H1 (cell line): ENCODE data around the gene PRDM1. TPM values are rescaled to one million over a fixed set of nuclear protein-coding genes. Genes with fewer than 3 reads are reported as not detected.

Experiments
- CTCF ChIA-PET: fragments of 300-600 bp; sonication (Branson Sonifier 250); formaldehyde crosslinking; loops from one replicate; lab custom pipeline; 2021; ENCODE audit not compliant: partially characterized antibody; lab: Charles Lee
- POLR2A ChIA-PET: fragments of 300-600 bp; sonication (Branson Sonifier 250); formaldehyde crosslinking; loops from one replicate; lab custom pipeline; 2021; ENCODE audit warnings: inconsistent platforms; ENCODE audit not compliant: partially characterized antibody; lab: Charles Lee
- DNase-seq, 2 experiments: peaks; one replicate each; pipeline versions ENCODE4 v3.0.0 to v3.0.0-alpha.2; 2010 to 2022; ENCODE audit warnings: low spot score in 2 of 2, low read depth in 1 of 2, mixed read lengths in 1 of 2
- FAIRE-seq: peaks from 2 replicates; lab custom pipeline; 2011; peaks lifted over from hg19 to GRCh38; lab: Jason Lieb, UNC
- H2AFZ ChIP-seq: 2 replicates; pipeline ENCODE4 v1.8.1; 2012; ENCODE audit warnings: low read length, inconsistent platforms
- H2AK5ac ChIP-seq: 2 replicates; pipeline ENCODE4 v1.6.1; 2013; ENCODE audit warnings: low read depth, low read length
- H2BK120ac ChIP-seq: replicated peaks from 2 replicates; pipeline ENCODE3; 2013; ENCODE audit warnings: low read depth, low read length, inconsistent platforms
- H2BK12ac ChIP-seq: 2 replicates; pipeline ENCODE4 v1.6.1; 2013; ENCODE audit warnings: low read depth, low read length
- H2BK15ac ChIP-seq: 2 replicates; pipeline ENCODE4 v1.6.1; 2013; ENCODE audit warnings: low read length
- H2BK20ac ChIP-seq: 2 replicates; pipeline ENCODE4 v1.6.1; 2013; ENCODE audit warnings: low read length
- H2BK5ac ChIP-seq: 2 replicates; pipeline ENCODE4 v1.6.1; 2013; ENCODE audit warnings: low read depth, low read length
- H3K14ac ChIP-seq: 2 replicates; pipeline ENCODE4 v1.6.1; 2013; ENCODE audit warnings: inconsistent platforms; ENCODE audit not compliant: insufficient read length
- H3K18ac ChIP-seq: 2 replicates; pipeline ENCODE4 v1.6.1; 2013; ENCODE audit warnings: low read length; ENCODE audit errors: extremely low read depth
- H3K23ac ChIP-seq: 2 replicates; pipeline ENCODE4 v1.6.1; 2013; ENCODE audit warnings: inconsistent platforms; ENCODE audit not compliant: insufficient read length
- H3K23me2 ChIP-seq: 2 replicates; pipeline ENCODE4 v1.6.1; 2013; ENCODE audit warnings: low read depth, low read length
- H3K27ac ChIP-seq: 2 replicates; pipeline ENCODE4 v1.6.1; 2011; ENCODE audit warnings: low read depth, low read length, inconsistent platforms
- H3K27me3 ChIP-seq, 4 experiments: replicated peaks in 1 of 4; 1 replicate in 1 of 4; 2 replicates in 3 of 4; pipeline versions ENCODE4 v1.6.1 to v1.8.1; 2011 to 2013; ENCODE audit warnings: low read length in 3 of 4, mild to moderate bottlenecking in 3 of 4, inconsistent platforms in 2 of 4, mixed read lengths in 2 of 4, moderate library complexity in 1 of 4; ENCODE audit not compliant: control insufficient read depth in 3 of 4, insufficient read depth in 3 of 4; ENCODE audit errors: extremely low read depth in 1 of 4
- H3K36me3 ChIP-seq, 4 experiments: 2 replicates each; pipeline versions ENCODE4 v1.6.1 to v1.8.1; 2011 to 2013; ENCODE audit warnings: mild to moderate bottlenecking in 4 of 4, low read length in 3 of 4, moderate library complexity in 2 of 4, control low read depth in 1 of 4, inconsistent platforms in 1 of 4; ENCODE audit not compliant: insufficient read depth in 4 of 4, control insufficient read depth in 2 of 4
- H3K4ac ChIP-seq: replicated peaks from 2 replicates; pipeline ENCODE3; 2013; ENCODE audit warnings: low read length, low read depth, mixed read lengths, inconsistent platforms; ENCODE audit not compliant: insufficient read length
- H3K4me1 ChIP-seq, 4 experiments: replicated peaks in 1 of 4; 1 replicate in 1 of 4; 2 replicates in 3 of 4; pipeline versions ENCODE4 v1.6.1 to v1.8.1; 2011 to 2013; ENCODE audit warnings: low read length in 3 of 4, inconsistent platforms in 2 of 4, mixed read lengths in 1 of 4; ENCODE audit not compliant: insufficient read depth in 4 of 4, control insufficient read depth in 3 of 4
- H3K4me2 ChIP-seq, 2 experiments: 2 replicates each; pipeline versions ENCODE4 v1.6.1 to v1.8.1; 2011 to 2013; ENCODE audit warnings: low read depth in 2 of 2, low read length in 2 of 2, control low read depth in 1 of 2, inconsistent platforms in 1 of 2, mild to moderate bottlenecking in 1 of 2; ENCODE audit not compliant: insufficient read depth in 1 of 2
- H3K4me3 ChIP-seq, 4 experiments: fragments of 200-600, 300-600 bp in 1 of 4; sonication (generic), shearing (Covaris generic), sonication (Bioruptor Twin) in 1 of 4; 2 replicates each; pipeline versions ENCODE4 v1.5.1 to v1.8.1; 2011 to 2016; ENCODE audit warnings: low read length in 4 of 4, low read depth in 3 of 4, control low read depth in 2 of 4, inconsistent platforms in 2 of 4, mild to moderate bottlenecking in 2 of 4, mixed read lengths in 1 of 4, moderate library complexity in 1 of 4; ENCODE audit not compliant: insufficient read depth in 2 of 4; ENCODE audit errors: extremely low read depth in 1 of 4
- H3K56ac ChIP-seq: replicated peaks from 2 replicates; pipeline ENCODE3; 2013; ENCODE audit warnings: low read depth, mild to moderate bottlenecking, mixed read lengths, low read length, inconsistent platforms; ENCODE audit not compliant: insufficient read length
- H3K79me1 ChIP-seq: 2 replicates; pipeline ENCODE4 v1.6.1; 2013; ENCODE audit warnings: low read depth, low read length, control low read depth
- H3K79me2 ChIP-seq, 2 experiments: 2 replicates each; pipeline versions ENCODE4 v1.6.1 to v1.8.1; 2012 to 2013; ENCODE audit warnings: low read length in 2 of 2, mild to moderate bottlenecking in 2 of 2, inconsistent platforms in 1 of 2; ENCODE audit not compliant: insufficient read depth in 2 of 2, control insufficient read depth in 1 of 2
- H3K9ac ChIP-seq, 4 experiments: replicated peaks in 1 of 4; 1 replicate in 1 of 4; 2 replicates in 3 of 4; pipeline versions ENCODE4 v1.6.1 to v1.8.1; 2011 to 2013; ENCODE audit warnings: low read depth in 3 of 4, low read length in 3 of 4, control low read depth in 2 of 4, mild to moderate bottlenecking in 2 of 4, moderate library complexity in 2 of 4, inconsistent platforms in 1 of 4; ENCODE audit errors: extremely low read depth in 1 of 4
- H3K9me3 ChIP-seq, 2 experiments: 2 replicates each; pipeline versions ENCODE4 v1.6.1 to v1.8.1; 2012 to 2013; ENCODE audit warnings: mild to moderate bottlenecking in 2 of 2, moderate library complexity in 2 of 2, control low read depth in 1 of 2, inconsistent platforms in 1 of 2, low read depth in 1 of 2, low read length in 1 of 2, mixed read lengths in 1 of 2; ENCODE audit not compliant: insufficient read depth in 2 of 2
- H4K20me1 ChIP-seq, 2 experiments: replicated peaks in 1 of 2; 2 replicates each; pipeline versions ENCODE3 to v1.8.1; 2011 to 2013; ENCODE audit warnings: inconsistent platforms in 2 of 2, low read length in 2 of 2, mild to moderate bottlenecking in 1 of 2; ENCODE audit not compliant: insufficient read depth in 2 of 2, control insufficient read depth in 1 of 2
- H4K5ac ChIP-seq: 2 replicates; pipeline ENCODE4 v1.6.1; 2013; ENCODE audit warnings: low read length, low read depth, mixed read lengths, inconsistent platforms; ENCODE audit not compliant: insufficient read length
- H4K8ac ChIP-seq: 2 replicates; pipeline ENCODE4 v1.8.0; 2013; ENCODE audit warnings: mild to moderate bottlenecking, moderate library complexity, low read length, inconsistent platforms; ENCODE audit not compliant: insufficient read depth; ENCODE audit errors: extremely low read depth
- H4K91ac ChIP-seq: replicated peaks from 2 replicates; pipeline ENCODE3; 2013; ENCODE audit warnings: low read length, mixed read lengths, inconsistent platforms; ENCODE audit not compliant: insufficient read length
- EGR1 ChIP-seq: IDR thresholded peaks from 2 replicates; pipeline ENCODE4 v1.6.1; 2011; ENCODE audit warnings: low read depth, low read length, borderline replicate concordance
- HDAC6 ChIP-seq: IDR thresholded peaks from one replicate; pipeline ENCODE4 v1.7.1; 2012; ENCODE audit warnings: low read depth, mild to moderate bottlenecking, inconsistent platforms, low read length, moderate library complexity
- JUND ChIP-seq: IDR thresholded peaks from 2 replicates; pipeline ENCODE4 v1.6.1; 2011; ENCODE audit warnings: mild to moderate bottlenecking, improper control_type of control experiment, low read length
- POLR2AphosphoS5 ChIP-seq: IDR thresholded peaks from 2 replicates; pipeline ENCODE4 v1.6.1; 2011; ENCODE audit warnings: low read depth, low read length
- RAD21 ChIP-seq, 2 experiments: IDR thresholded peaks in 1 of 2; conservative IDR thresholded peaks in 1 of 2; 2 replicates each; pipeline ENCODE4 v1.6.1; 2011; ENCODE audit warnings: low read depth in 2 of 2, low read length in 2 of 2, improper control_type of control experiment in 1 of 2, inconsistent platforms in 1 of 2, mild to moderate bottlenecking in 1 of 2, moderate library complexity in 1 of 2
- RBBP5 ChIP-seq: IDR thresholded peaks from 2 replicates; pipeline ENCODE4 v1.7.1; 2012; ENCODE audit warnings: low read depth, mild to moderate bottlenecking, inconsistent platforms, low read length, moderate library complexity, borderline replicate concordance
- RNF2 ChIP-seq: fragments of 200-900, 300-1000 bp; sonication (generic); IDR thresholded peaks from 2 replicates; pipeline ENCODE4 v1.7.1; 2016; ENCODE audit warnings: borderline replicate concordance, low read depth, mild to moderate bottlenecking, antibody characterized with exemption, low read length; ENCODE audit not compliant: poor library complexity, severe bottlenecking; ENCODE audit errors: missing control alignments
- RXRA ChIP-seq: IDR thresholded peaks from 2 replicates; pipeline ENCODE4 v1.6.1; 2011; ENCODE audit warnings: low read depth, mild to moderate bottlenecking, low read length, moderate library complexity; ENCODE audit not compliant: insufficient read depth
- SAP30 ChIP-seq: fragments of 300-600 bp; sonication (generic); IDR thresholded peaks from 2 replicates; pipeline ENCODE4 v1.7.1; 2012; ENCODE audit warnings: low read length, moderate library complexity, mild to moderate bottlenecking, inconsistent platforms; ENCODE audit not compliant: insufficient read depth, insufficient replicate concordance
- SIN3A ChIP-seq, 2 experiments: IDR thresholded peaks in 1 of 2; conservative IDR thresholded peaks in 1 of 2; 2 replicates each; pipeline ENCODE4 v1.6.1; 2011 to 2012; ENCODE audit warnings: low read length in 2 of 2, improper control_type of control experiment in 1 of 2, low read depth in 1 of 2, mild to moderate bottlenecking in 1 of 2
- SP4 ChIP-seq: IDR thresholded peaks from 2 replicates; pipeline ENCODE4 v1.6.1; 2012; ENCODE audit warnings: low read length, inconsistent platforms
- WGBS, 2 experiments: shearing (Covaris generic) in 1 of 2; methylation state at CpG; one replicate each; pipeline versions ENCODE4 v1.1.6 to v1.1.7; 2013 to 2015; ENCODE audit warnings: low lambda C conversion rate in 2 of 2, mixed read lengths in 2 of 2, inconsistent platforms in 1 of 2, low coverage in 1 of 2, missing lambda C conversion rate in 1 of 2; ENCODE audit not compliant: insufficient replicate concordance in 2 of 2, insufficient coverage in 1 of 2, insufficient read length in 1 of 2; ENCODE audit errors: extremely low coverage in 1 of 2, missing lambda C conversion rate in 1 of 2; 5-methylcytosine and 5-hydroxymethylcytosine counted together
- polyA plus RNA-seq, 7 experiments: library from polyadenylated mRNA; depleted of rRNA in 3 of 7; stranded (reverse) in 5 of 7; unstranded in 2 of 7; fragments of >200 nt in 5 of 7; fragments of 200-250 nt in 2 of 7; gene quantifications; 1 replicate in 5 of 7; 2 replicates in 1 of 7; 4 replicates in 1 of 7; pipeline versions ENCODE4 v1.2.1 to v1.2.3, GENCODE V29; 2011 to 2013; ENCODE audit warnings: missing spikeins in 2 of 7, mixed read lengths in 2 of 7
- total RNA-seq: library from RNA; stranded (reverse); fragmentation: NEBNext Ultra II Directional; extraction: Animal tissue kit (Norgen Biotek cat#: 25700); gene quantifications from 2 replicates; pipeline ENCODE4 v1.2.1, GENCODE V29; 2021
- TF ChIP-seq, protein P1 (sequence below): IDR thresholded peaks from 2 replicates; pipeline ENCODE4 v1.6.1; 2012; ENCODE audit warnings: low read length, inconsistent platforms

The PRDM1 gene
- total and polyA plus RNA-seq, 2 of the 8 experiments (the other 6 are each of a cell fraction or from before 2014, with no cell fraction given) = 0.21 to 0.74 TPM

DNA sequence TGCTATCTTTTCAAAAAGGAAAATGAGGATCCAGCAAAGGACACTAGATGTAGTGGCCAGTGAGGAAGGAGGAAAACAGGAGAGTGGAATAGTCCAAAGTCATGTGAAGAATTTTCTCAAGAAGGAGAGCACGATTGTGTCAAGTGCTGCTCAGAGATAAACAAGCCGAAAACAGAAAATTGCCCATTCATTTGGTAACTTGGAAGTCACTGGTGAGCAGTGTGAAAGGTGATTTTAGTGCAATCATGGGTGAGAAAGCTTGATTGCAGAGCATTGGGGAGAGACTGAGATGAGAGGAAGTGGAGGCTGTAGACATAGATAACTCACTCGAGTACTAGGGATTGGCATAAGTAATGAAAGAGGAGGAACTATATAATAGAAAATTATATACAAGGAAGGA, 26.0 kb upstream of the PRDM1 start:
- Histone ChIP-seq H2BK15ac (no peak overlapping the region), H3K23me2 (no peaks in the 10 kb centered on the region), H2BK20ac (no peak overlapping the region), H3K27me3 (no peaks in the 10 kb centered on the region; a peak in 1 of 7 replicates), H2BK5ac (no peak overlapping the region), H3K36me3 (no peaks in the 10 kb centered on the region), H4K91ac (no peak overlapping the region), H3K79me1 (no peaks in the 10 kb centered on the region), H3K23ac (no peak overlapping the region), H3K4ac (no peak overlapping the region), H3K4me1 (peaks cover 0 to 4% (median 0%) of the 10 kb centered on the region in 4 experiments; a peak in 2 of 7 replicates), H2BK12ac (no peak overlapping the region), H2AK5ac (no peak overlapping the region), H3K9me3 (no peaks in the 10 kb centered on the region), H3K56ac (no peak overlapping the region), H3K27ac (no peak overlapping the region), H3K79me2 (no peaks in the 10 kb centered on the region), H3K4me3 (no peak overlapping the region), H3K18ac (no peak overlapping the region), H4K8ac (no peak overlapping the region), H3K14ac (no peak overlapping the region), H2AFZ (no peak overlapping the region), H4K20me1 (no peaks in the 10 kb centered on the region), H3K9ac (no peak overlapping the region), H4K5ac (no peak overlapping the region), H2BK120ac (no peak overlapping the region), H3K4me2 (no peak overlapping the region)
- no peak for DNase-seq
- 83% methylated on average over 3 of the region's 3 CpGs; no CpG with 5 or more reads in 1 of the 2 experiments for WGBS, 2 experiments
- CTCF ChIA-PET = no interaction called here
- POLR2A ChIA-PET = no interaction called here
- FAIRE-seq = no peak
- TF ChIP-seq SAP30 (no peak), RBBP5 (no peak), EGR1 (no peak), RNF2 (no peak), SP4 (no peak), JUND (no peak), RAD21 (IDR thresholded peaks at IDR 0.05 in 1 of 2, conservative IDR thresholded peaks at IDR 0.05 in 1 of 2; ENCODE audit: low read depth in 2 of 2, low read length in 2 of 2) (no peak), POLR2AphosphoS5 (no peak), HDAC6 (no peak), RXRA (no peak), SIN3A (conservative IDR thresholded peaks at IDR 0.05 in 1 of 2, IDR thresholded peaks at IDR 0.05 in 1 of 2; ENCODE audit: low read depth in 1 of 2, low read length in 2 of 2) (no peak)
- TF ChIP-seq, protein P1, sequence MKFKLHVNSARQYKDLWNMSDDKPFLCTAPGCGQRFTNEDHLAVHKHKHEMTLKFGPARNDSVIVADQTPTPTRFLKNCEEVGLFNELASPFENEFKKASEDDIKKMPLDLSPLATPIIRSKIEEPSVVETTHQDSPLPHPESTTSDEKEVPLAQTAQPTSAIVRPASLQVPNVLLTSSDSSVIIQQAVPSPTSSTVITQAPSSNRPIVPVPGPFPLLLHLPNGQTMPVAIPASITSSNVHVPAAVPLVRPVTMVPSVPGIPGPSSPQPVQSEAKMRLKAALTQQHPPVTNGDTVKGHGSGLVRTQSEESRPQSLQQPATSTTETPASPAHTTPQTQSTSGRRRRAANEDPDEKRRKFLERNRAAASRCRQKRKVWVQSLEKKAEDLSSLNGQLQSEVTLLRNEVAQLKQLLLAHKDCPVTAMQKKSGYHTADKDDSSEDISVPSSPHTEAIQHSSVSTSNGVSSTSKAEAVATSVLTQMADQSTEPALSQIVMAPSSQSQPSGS = no peak
